MCF 10A (cell line): ENCODE data around the gene TSC22D4. TPM values are rescaled to one million over a fixed set of nuclear protein-coding genes. Genes with fewer than 3 reads are reported as not detected.

Source experiments
- BruUV-seq: library from RNA; stranded (reverse); fragments of 400-500 nt; replicated peaks from 2 replicates; lab custom pipeline; 2021; lab: Mats Ljungman, UMichigan
- CTCF ChIA-PET: fragments of 300-600 bp; sonication (Branson Sonifier 250); formaldehyde crosslinking; extraction: SDS; loops from one replicate; lab custom pipeline; 2021; ENCODE audit warnings: antibody characterized with exemption, inconsistent platforms; lab: Yijun Ruan, JAX
- POLR2A ChIA-PET: fragments of 300-600, 350-650 bp; sonication (Branson Sonifier 250); formaldehyde crosslinking; extraction: SDS; loops from one replicate; lab custom pipeline; 2020; ENCODE audit warnings: antibody characterized with exemption, inconsistent platforms; lab: Yijun Ruan, JAX
- DNase-seq: peaks from one replicate; pipeline ENCODE4 v3.0.0-alpha.2; 2018; ENCODE audit not compliant: unreplicated experiment
- H3K27ac Mint-ChIP-seq: one replicate; pipeline ENCODE4 v1.8.0; 2022; ENCODE audit warnings: mild to moderate bottlenecking, low read depth, mixed read lengths; ENCODE audit not compliant: unreplicated experiment
- H3K27me3 Mint-ChIP-seq: one replicate; pipeline ENCODE4 v1.8.0; 2022; ENCODE audit warnings: mixed read lengths; ENCODE audit not compliant: insufficient read depth, unreplicated experiment
- H3K36me3 Mint-ChIP-seq: one replicate; pipeline ENCODE4 v1.8.0; 2022; ENCODE audit warnings: mild to moderate bottlenecking, moderate library complexity, mixed read lengths; ENCODE audit not compliant: insufficient read depth, unreplicated experiment
- H3K4me1 Mint-ChIP-seq: one replicate; pipeline ENCODE4 v1.8.0; 2022; ENCODE audit warnings: mixed read lengths; ENCODE audit not compliant: insufficient read depth, unreplicated experiment
- H3K4me3 Mint-ChIP-seq: one replicate; pipeline ENCODE4 v1.8.0; 2022; ENCODE audit warnings: mild to moderate bottlenecking, moderate library complexity, mixed read lengths; ENCODE audit not compliant: unreplicated experiment
- H3K9me3 Mint-ChIP-seq: one replicate; pipeline ENCODE4 v1.8.0; 2022; ENCODE audit warnings: mixed read lengths; ENCODE audit not compliant: unreplicated experiment
- intact Hi-C: fragments of 100-400 bp; cut with micrococcal nuclease; formaldehyde crosslinking; loops from 2 replicates; pipeline ENCODE4 v1.14.1; 2022
- total RNA-seq: library from RNA; stranded (reverse); gene quantifications from 2 replicates; pipeline ENCODE4 v1.2.3, GENCODE V29; 2022
- TF ChIP-seq, protein P1 (sequence below): fragments of 200-600 bp; IDR thresholded peaks from one replicate; pipeline ENCODE4 v1.8.0; 2022; ENCODE audit warnings: antibody characterized with exemption, mild to moderate bottlenecking; ENCODE audit not compliant: unreplicated experiment

Gene TSC22D4
- total RNA-seq, 1 experiment from 2014 or later: 36.0 TPM

DNA sequence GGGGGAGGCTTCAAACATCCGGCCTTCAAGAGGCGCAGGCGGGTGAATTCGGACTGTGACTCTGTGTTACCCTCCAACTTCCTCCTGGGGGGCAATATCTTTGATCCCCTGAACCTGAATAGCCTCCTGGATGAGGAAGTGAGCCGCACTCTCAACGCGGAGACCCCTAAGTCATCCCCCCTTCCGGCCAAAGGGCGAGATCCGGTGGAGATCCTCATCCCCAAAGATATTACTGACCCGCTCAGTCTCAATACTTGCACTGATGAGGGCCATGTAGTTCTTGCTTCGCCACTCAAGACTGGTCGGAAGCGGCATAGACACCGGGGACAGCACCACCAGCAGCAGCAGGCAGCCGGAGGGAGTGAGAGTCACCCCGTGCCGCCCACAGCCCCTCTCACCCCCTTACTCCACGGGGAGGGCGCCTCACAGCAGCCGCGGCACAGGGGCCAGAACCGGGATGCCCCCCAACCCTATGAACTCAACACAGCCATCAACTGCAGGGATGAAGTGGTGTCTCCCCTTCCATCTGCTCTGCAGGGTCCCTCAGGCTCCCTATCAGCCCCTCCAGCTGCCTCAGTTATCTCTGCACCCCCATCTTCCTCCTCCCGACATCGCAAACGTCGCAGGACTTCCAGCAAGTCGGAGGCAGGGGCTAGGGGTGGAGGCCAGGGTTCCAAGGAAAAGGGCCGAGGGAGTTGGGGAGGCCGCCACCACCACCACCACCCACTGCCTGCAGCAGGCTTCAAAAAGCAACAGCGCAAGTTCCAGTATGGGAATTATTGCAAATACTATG, 48.3 kb downstream of the TSC22D4 start:
- TF ChIP-seq, protein P1, sequence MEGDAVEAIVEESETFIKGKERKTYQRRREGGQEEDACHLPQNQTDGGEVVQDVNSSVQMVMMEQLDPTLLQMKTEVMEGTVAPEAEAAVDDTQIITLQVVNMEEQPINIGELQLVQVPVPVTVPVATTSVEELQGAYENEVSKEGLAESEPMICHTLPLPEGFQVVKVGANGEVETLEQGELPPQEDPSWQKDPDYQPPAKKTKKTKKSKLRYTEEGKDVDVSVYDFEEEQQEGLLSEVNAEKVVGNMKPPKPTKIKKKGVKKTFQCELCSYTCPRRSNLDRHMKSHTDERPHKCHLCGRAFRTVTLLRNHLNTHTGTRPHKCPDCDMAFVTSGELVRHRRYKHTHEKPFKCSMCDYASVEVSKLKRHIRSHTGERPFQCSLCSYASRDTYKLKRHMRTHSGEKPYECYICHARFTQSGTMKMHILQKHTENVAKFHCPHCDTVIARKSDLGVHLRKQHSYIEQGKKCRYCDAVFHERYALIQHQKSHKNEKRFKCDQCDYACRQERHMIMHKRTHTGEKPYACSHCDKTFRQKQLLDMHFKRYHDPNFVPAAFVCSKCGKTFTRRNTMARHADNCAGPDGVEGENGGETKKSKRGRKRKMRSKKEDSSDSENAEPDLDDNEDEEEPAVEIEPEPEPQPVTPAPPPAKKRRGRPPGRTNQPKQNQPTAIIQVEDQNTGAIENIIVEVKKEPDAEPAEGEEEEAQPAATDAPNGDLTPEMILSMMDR: no peak
- Mint-ChIP-seq H3K27me3 (no peaks in the 10 kb centered on the region), H3K4me3 (peak overlapping the region; percentile 82), H3K9me3 (no peaks in the 10 kb centered on the region), H3K27ac (peak overlapping the region; percentile 100), H3K4me1 (peaks cover 41% of the 10 kb centered on the region), H3K36me3 (peaks cover 54% of the 10 kb centered on the region)
- DNase-seq: no peak
- ChIA-PET POLR2A (interaction anchor here (0.6 to 3.1 kb wide), 10 partner anchors 8 to 422 kb away, joined by 3 to 31 read pairs (median 4); partner anchors contain the start of genes COPS6, FBXO24, LRCH4 and MOSPD3), CTCF (interaction anchor here (1.0 kb wide), 1 partner anchor 38 kb away, joined by 3 read pairs; no protein-coding TSS in a partner anchor)
- BruUV-seq: no TSS peak
- intact Hi-C loops: no loop called here

- peak; percentile 94 for DNase-seq
- POLR2A ChIA-PET: interaction anchor here (0.6 to 3.1 kb wide), 36 partner anchors 8 to 1021 kb away, joined by 3 to 31 read pairs (median 4); partner anchors contain the start of genes AP4M1, BUD31, COPS6 and FBXO24
- no peaks in the 10 kb centered on the region for H3K9me3 Mint-ChIP-seq
- TF ChIP-seq, protein P1: no peak
- CTCF ChIA-PET: interaction anchor here (1.5 kb wide), 1 partner anchor 17 kb away, joined by 3 read pairs; no protein-coding TSS in a partner anchor
- H3K4me1 Mint-ChIP-seq: peaks cover 37% of the 10 kb centered on the region
- intact Hi-C loops: no loop called here
- H3K36me3 Mint-ChIP-seq: peaks cover 48% of the 10 kb centered on the region
- no peaks in the 10 kb centered on the region for H3K27me3 Mint-ChIP-seq
- peak within 1 kb of the TSS; percentile 82 for H3K4me3 Mint-ChIP-seq
- H3K27ac Mint-ChIP-seq: peak within 1 kb of the TSS; percentile 100
- BruUV-seq: TSS peak; percentile 59
These were observed 49.1 kb downstream of the TSC22D4 start, which contains the start of gene MEPCE for GRCh38 chr7:100429637-100430492. TSS of gene MEPCE (plus strand) at chr7:100429831. CDS start at chr7:100430019, 188 bp downstream.

GRCh38 chr7:100428967-100429636, 49.9 kb downstream of the TSC22D4 start:
- H3K27me3 Mint-ChIP-seq: no peaks in the 10 kb centered on the region
- no TSS peak for BruUV-seq
- peak overlapping the region; percentile 82 for H3K4me3 Mint-ChIP-seq
- H3K9me3 Mint-ChIP-seq: no peaks in the 10 kb centered on the region
- intact Hi-C loops: no loop called here
- TF ChIP-seq, protein P1: no peak
- ChIA-PET CTCF (interaction anchor here (1.5 kb wide), 1 partner anchor 17 kb away, joined by 3 read pairs; no protein-coding TSS in a partner anchor), POLR2A (interaction anchor here (0.6 to 3.1 kb wide), 41 partner anchors 9 to 1021 kb away, joined by 3 to 31 read pairs (median 4); partner anchors contain the start of genes AP4M1, BUD31, FBXO24 and GPC2)
- peak overlapping the region; percentile 100 for H3K27ac Mint-ChIP-seq
- peaks cover 40% of the 10 kb centered on the region for H3K36me3 Mint-ChIP-seq
- peaks cover 31% of the 10 kb centered on the region for H3K4me1 Mint-ChIP-seq
- peak; percentile 99 for DNase-seq
